GM19395 (cell line): ENCODE data around the gene VPS54.
"Not testable (repeated sequence)": the region's sequence is repeated elsewhere in the genome, so short reads cannot be mapped to it uniquely, and the experiment has no call there.

Source experiments
- ATAC-seq: cut with Tn5 transposase; IDR thresholded peaks from one replicate; pipeline ENCODE4 v1.9.1; 2021; ENCODE audit warnings: mild to moderate bottlenecking, moderate library complexity; ENCODE audit not compliant: unreplicated experiment

VPS54 gene

GRCh38 chr2:63996582-63997198 is 22.5 kb downstream of the VPS54 start:
- not testable (repeated sequence) for ATAC-seq

GRCh38 chr2:63994329-63995070 is 24.7 kb downstream of the VPS54 start:
- not testable (repeated sequence) for ATAC-seq

- ATAC-seq: no peak
Measured at GRCh38 chr2:63993871-63994270, 25.4 kb downstream of the VPS54 start.

- ATAC-seq: not testable (repeated sequence)
Measured at GRCh38 chr2:63993130-63993584, 26.1 kb downstream of the VPS54 start.

GRCh38 chr2:63992061-63992685 is 27.1 kb downstream of the VPS54 start:
- no peak for ATAC-seq

GRCh38 chr2:63991173-63991999 is 27.8 kb downstream of the VPS54 start:
- not testable (repeated sequence) for ATAC-seq

- no peak for ATAC-seq
Measured at GRCh38 chr2:63990072-63990471, 29.2 kb downstream of the VPS54 start.

GRCh38 chr2:63988842-63989436 is 30.3 kb downstream of the VPS54 start:
- ATAC-seq: not testable (repeated sequence)

GRCh38 chr2:63984606-63985359 is 34.4 kb downstream of the VPS54 start:
- ATAC-seq: no peak

- ATAC-seq: no peak
Measured at GRCh38 chr2:63983986-63984605, 35.1 kb downstream of the VPS54 start.

GRCh38 chr2:63982335-63982734 is 36.9 kb downstream of the VPS54 start:
- no peak for ATAC-seq

- ATAC-seq: no peak
Measured at GRCh38 chr2:63981702-63982103, 37.5 kb downstream of the VPS54 start.

GRCh38 chr2:63980794-63981193 is 38.4 kb downstream of the VPS54 start:
- ATAC-seq: no peak

- ATAC-seq: peak; percentile 96
Measured at GRCh38 chr2:63977904-63978303, 41.3 kb downstream of the VPS54 start.

- no peak for ATAC-seq
Measured at GRCh38 chr2:63976125-63976510, 43.1 kb downstream of the VPS54 start.

GRCh38 chr2:63975437-63976124 is 43.6 kb downstream of the VPS54 start:
- no peak for ATAC-seq

- not testable (repeated sequence) for ATAC-seq
Measured at GRCh38 chr2:63975036-63975435, 44.2 kb downstream of the VPS54 start.

GRCh38 chr2:63962186-63962585 is 57.0 kb downstream of the VPS54 start:
- ATAC-seq: no peak

- no peak for ATAC-seq
Measured at GRCh38 chr2:63950414-63950813, 68.8 kb downstream of the VPS54 start.
